Small intestine (tissue), 7 donors: ENCODE results near the gene RHBDF1. TPM values are rescaled to one million over a fixed set of nuclear protein-coding genes. Genes with fewer than 3 reads are reported as not detected.
"Not testable (repeated sequence)": the region's sequence is repeated elsewhere in the genome, so short reads cannot be mapped to it uniquely, and the experiment has no call there.

Experiments used
- DNase-seq, 2 donors: peaks; one replicate each; pipeline versions ENCODE4 v3.0.0 to v3.0.0-alpha.2; 2013
- FAIRE-seq: peaks from 2 replicates; lab custom pipeline; 2012; peaks lifted over from hg19 to GRCh38; lab: Jason Lieb, UNC
- H3K27ac ChIP-seq, 3 donors: one replicate each; pipeline ENCODE4 v1.5.1; 2013; ENCODE audit warnings: low read length in 2 of 3, mild to moderate bottlenecking in 2 of 3, control low read depth in 1 of 3, inconsistent platforms in 1 of 3, low read depth in 1 of 3, moderate library complexity in 1 of 3
- H3K27me3 ChIP-seq, 3 donors: one replicate each; pipeline ENCODE4 v1.6.1; 2013; ENCODE audit warnings: low read length in 3 of 3, inconsistent platforms in 1 of 3; ENCODE audit not compliant: control insufficient read depth in 3 of 3, insufficient read depth in 3 of 3
- H3K36me3 ChIP-seq, 3 donors: one replicate each; pipeline ENCODE4 v1.6.1; 2013; ENCODE audit warnings: low read length in 3 of 3, inconsistent platforms in 1 of 3, low read depth in 1 of 3, mild to moderate bottlenecking in 1 of 3, moderate library complexity in 1 of 3; ENCODE audit not compliant: control insufficient read depth in 3 of 3, insufficient read depth in 2 of 3
- H3K4me1 ChIP-seq, 3 donors: one replicate each; pipeline ENCODE4 v1.6.1; 2013; ENCODE audit warnings: low read length in 2 of 3, inconsistent platforms in 1 of 3, low read depth in 1 of 3, mild to moderate bottlenecking in 1 of 3, moderate library complexity in 1 of 3; ENCODE audit not compliant: control insufficient read depth in 3 of 3, insufficient read depth in 2 of 3
- H3K4me3 ChIP-seq, 3 donors: one replicate each; pipeline ENCODE4 v1.5.1; 2013; ENCODE audit warnings: low read length in 3 of 3, control low read depth in 1 of 3, inconsistent platforms in 1 of 3, low read depth in 1 of 3, mild to moderate bottlenecking in 1 of 3, moderate library complexity in 1 of 3
- H3K9me3 ChIP-seq, 2 donors: one replicate each; pipeline ENCODE4 v1.6.1; 2013; ENCODE audit warnings: low read depth in 1 of 2, low read length in 1 of 2; ENCODE audit not compliant: control insufficient read depth in 2 of 2, insufficient read depth in 1 of 2
- WGBS, 3 donors: extraction: QIAGEN DNeasy Blood & Tissue Kit; methylation state at CpG; one replicate each; pipeline ENCODE4 v1.1.7; 2013; 5-methylcytosine and 5-hydroxymethylcytosine counted together
- polyA plus RNA-seq, 4 donors: library from polyadenylated mRNA; stranded (reverse) in 3 of 4; unstranded in 1 of 4; fragments of 200-250 nt in 3 of 4; fragments of 120-200 nt in 1 of 4; gene quantifications; one replicate each; pipeline versions ENCODE4 v1.2.1 to v1.2.3, GENCODE V29; 2013
- donor health status: healthy with polysubstance abuse.
- donor health status: control.
- donor health status: control.
- donor health status: Bipolar disorder and iron deficiency.
- donor health status: healthy.

The RHBDF1 gene
- polyA plus RNA-seq, 4 donors, result 10.1 to 28.6 (median 17.2) TPM

DNA sequence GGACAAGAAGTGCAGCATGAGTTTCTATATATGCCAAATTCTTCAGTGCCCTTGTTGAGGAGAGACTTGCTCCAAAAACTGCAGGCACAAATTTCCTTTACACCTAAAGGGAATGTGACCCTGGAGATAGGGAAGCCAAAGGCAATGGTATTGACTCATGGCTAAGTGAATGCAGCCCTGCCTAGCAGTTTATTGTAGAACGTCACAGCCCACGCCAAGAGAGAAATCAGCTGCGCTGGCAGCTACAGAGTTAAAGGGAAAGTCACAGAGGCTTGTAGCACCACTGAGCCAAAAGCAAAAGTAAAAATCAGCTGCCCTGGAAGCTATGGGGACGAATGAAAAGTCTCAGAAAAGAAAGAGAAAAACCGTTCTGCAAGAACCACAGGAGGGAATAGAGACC, 29.1 kb downstream of the RHBDF1 start:
- Histone ChIP-seq H3K4me3 (no peak overlapping the region), H3K4me1 (peaks cover 0 to 5% (median 0%) of the 10 kb centered on the region in 3 donors), H3K36me3 (peaks cover 7 to 17% (median 7%) of the 10 kb centered on the region in 3 donors), H3K9me3 (no peaks in the 10 kb centered on the region), H3K27ac (no peak overlapping the region), H3K27me3 (no peaks in the 10 kb centered on the region)
- DNase-seq, result no peak
- no peak for FAIRE-seq
- 70 to 81% (median 80%) methylated on average over 5 of the region's 5 CpGs for WGBS, 3 donors

DNA sequence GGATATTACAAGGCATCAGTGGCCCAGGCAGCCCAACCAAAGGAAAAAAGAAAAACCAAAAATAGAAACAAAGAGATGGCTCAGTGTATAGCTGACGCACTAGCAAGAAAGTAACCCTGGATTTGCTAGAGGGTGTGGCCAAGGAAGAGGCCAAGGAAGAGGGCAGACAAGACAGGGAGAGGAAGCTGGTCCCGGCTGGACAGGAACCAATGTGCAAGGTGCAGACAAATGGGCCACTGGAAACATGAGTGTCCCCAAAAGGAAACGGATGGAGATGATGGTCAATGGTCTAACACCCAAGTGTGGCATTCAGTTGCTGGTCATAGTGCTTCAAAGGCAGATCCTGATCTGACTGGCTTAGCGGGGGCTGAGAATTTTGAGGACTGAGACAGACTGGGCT, 29.7 kb downstream of the RHBDF1 start:
- peaks cover 0 to 5% (median 0%) of the 10 kb centered on the region in 3 donors for H3K4me1 ChIP-seq
- H3K27ac ChIP-seq, result no peak overlapping the region
- WGBS, 3 donors, result 87 to 94% (median 89%) methylated on average over 4 of the region's 4 CpGs
- H3K27me3 ChIP-seq, result no peaks in the 10 kb centered on the region
- peaks cover 5 to 15% (median 7%) of the 10 kb centered on the region in 3 donors for H3K36me3 ChIP-seq
- DNase-seq (no peak), FAIRE-seq (no peak)
- H3K9me3 ChIP-seq, result no peaks in the 10 kb centered on the region
- no peak overlapping the region for H3K4me3 ChIP-seq

DNA sequence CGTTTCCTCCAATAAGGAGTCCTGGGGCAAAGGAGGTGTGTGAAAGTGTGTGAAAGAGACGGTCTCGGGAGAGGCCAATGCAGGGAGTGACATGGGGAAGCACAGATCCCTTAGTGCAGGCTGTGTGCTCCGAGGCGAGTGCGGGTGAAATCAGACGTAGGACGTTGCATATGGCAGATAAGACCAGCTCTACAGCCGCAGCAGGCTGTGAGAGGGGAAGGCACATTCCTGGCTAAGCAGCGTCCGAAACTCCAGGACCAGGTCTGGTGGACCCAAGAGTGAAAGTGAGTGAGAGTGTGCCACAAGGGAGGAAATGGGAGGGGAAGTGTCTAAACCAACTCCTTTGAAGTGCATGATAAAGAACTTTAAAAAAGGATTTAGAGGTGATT, 30.4 kb downstream of the RHBDF1 start:
- no peak for FAIRE-seq
- DNase-seq, result no peak
- WGBS, 3 donors, result 87 to 93% (median 88%) methylated on average over 11 of the region's 11 CpGs
- H3K4me3 ChIP-seq, result no peak overlapping the region
- H3K4me1 ChIP-seq, result peaks cover 0 to 5% (median 0%) of the 10 kb centered on the region in 3 donors
- H3K27ac ChIP-seq, result no peak overlapping the region
- H3K36me3 ChIP-seq, result peaks cover 5 to 15% (median 7%) of the 10 kb centered on the region in 3 donors
- H3K27me3 ChIP-seq, result no peaks in the 10 kb centered on the region
- H3K9me3 ChIP-seq, result no peaks in the 10 kb centered on the region

DNA sequence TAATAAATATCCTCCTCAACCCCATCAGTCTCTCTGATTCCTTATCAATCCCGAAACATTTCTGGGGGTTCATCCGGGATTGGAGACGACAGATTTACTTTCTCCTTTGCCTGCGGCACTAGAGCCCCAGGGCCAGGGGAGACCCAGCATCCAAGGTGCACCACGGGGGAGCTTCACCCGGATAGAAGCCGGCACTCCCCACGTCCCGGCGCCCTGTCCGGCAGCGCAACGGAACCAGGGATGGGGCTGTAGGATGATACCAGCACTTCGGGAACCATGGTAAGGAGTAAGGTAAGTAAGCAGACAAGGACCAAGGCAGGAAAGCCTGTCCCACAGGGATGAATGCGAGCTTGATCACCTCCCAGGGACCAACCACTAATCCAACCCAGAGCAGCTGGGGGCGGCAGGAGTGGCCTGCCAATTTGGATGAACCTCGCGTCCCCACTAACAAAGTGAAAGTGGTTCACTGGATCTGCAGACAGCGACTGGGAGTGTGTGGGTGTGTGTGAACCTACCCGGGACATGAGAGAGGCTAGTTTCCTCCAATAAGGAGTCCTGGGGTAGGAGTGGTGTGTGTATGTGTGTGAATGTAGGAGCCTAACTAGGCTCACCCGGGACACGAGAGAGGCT, 30.9 kb downstream of the RHBDF1 start:
- FAIRE-seq, result no peak
- DNase-seq, result no peak
- H3K36me3 ChIP-seq, result peaks cover 5 to 15% (median 7%) of the 10 kb centered on the region in 3 donors
- WGBS, 3 donors, result 90 to 93% (median 92%) methylated on average over 22 of the region's 22 CpGs
- no peak overlapping the region for H3K4me3 ChIP-seq
- no peak overlapping the region for H3K27ac ChIP-seq
- peaks cover 0 to 5% (median 0%) of the 10 kb centered on the region in 3 donors for H3K4me1 ChIP-seq
- no peaks in the 10 kb centered on the region for H3K27me3 ChIP-seq
- H3K9me3 ChIP-seq, result no peaks in the 10 kb centered on the region

DNA sequence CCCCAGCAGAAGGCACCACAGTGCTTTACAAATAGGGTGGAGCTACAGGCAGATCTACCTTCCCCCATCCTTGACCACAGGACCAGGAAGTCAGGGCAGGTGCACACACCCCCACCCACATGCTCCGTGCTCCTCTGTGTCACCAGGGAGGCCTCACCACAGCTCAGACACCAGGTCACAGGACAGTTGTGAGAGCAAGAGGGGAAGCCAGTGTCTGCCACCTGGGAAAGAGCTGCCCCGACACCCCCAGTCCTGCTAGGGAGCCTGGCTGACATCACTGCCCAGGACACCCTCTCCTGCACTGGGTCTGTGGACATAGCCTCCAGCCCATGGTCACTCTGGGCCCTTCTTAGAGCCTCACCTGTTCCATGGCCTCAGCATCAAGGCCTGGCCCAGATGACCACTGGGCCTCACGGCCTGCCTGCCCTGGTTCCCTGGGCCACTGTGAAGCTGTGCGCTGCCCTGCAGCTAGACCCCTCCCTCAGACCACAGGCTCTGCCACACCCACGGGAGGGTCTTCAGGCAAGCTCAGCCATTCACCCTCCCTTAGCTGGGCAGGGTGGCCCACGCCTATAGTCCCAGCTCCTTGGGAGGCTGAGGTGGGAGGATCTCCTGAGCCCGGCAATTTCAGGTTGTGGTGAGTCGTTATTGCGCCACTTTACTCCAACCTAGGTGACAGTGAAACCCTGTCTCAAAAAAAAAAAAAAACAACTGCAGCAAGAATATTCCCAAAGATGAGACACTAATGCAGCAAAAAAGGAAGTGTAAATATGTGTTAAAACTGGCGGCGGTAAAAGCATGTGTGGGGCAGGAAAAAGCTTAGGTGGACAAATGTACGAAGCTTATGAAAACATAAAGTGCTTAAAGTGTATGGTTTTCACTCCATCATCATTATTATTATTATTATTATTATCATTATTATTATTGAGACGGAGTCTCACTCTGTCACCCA, 33.2 kb downstream of the RHBDF1 start:
- Histone ChIP-seq H3K4me1 (peaks cover 0 to 5% (median 0%) of the 10 kb centered on the region in 3 donors), H3K27me3 (no peaks in the 10 kb centered on the region), H3K4me3 (no peak overlapping the region), H3K27ac (peak overlapping the region in 1 of 3 donors; percentile 64), H3K36me3 (peaks cover 0 to 9% (median 0%) of the 10 kb centered on the region in 3 donors), H3K9me3 (no peaks in the 10 kb centered on the region)
- DNase-seq (peak; percentile 43 to 62), FAIRE-seq (no peak)
- 72 to 81% (median 76%) methylated on average over 10 to 13 of the region's 13 CpGs for WGBS, 3 donors

DNA sequence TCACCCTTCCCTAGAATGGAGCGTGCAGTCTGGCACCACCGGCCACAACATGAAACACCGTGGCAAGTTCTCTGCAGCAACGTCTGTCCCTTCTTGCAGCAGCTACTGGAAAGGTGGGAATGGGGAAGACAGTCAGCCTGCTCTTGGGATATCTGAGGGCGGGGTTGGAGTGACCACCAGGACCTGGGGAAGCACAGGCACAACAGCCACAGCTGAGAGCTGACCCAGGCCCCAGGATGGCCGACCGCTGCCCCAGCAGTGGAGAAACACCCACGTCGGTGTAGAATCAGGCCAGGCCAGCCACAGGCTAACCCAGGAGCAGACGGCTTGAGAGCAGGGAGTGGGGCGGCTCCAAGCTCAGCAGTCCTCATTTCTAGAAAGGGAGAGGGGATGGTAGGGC, 34.2 kb downstream of the RHBDF1 start:
- not testable (repeated sequence) for H3K9me3 ChIP-seq, DNase-seq, H3K4me1 ChIP-seq, H3K27ac ChIP-seq, H3K4me3 ChIP-seq, H3K36me3 ChIP-seq, FAIRE-seq, H3K27me3 ChIP-seq
- WGBS, 3 donors, result 80 to 96% (median 91%) methylated on average over 11 of the region's 11 CpGs

DNA sequence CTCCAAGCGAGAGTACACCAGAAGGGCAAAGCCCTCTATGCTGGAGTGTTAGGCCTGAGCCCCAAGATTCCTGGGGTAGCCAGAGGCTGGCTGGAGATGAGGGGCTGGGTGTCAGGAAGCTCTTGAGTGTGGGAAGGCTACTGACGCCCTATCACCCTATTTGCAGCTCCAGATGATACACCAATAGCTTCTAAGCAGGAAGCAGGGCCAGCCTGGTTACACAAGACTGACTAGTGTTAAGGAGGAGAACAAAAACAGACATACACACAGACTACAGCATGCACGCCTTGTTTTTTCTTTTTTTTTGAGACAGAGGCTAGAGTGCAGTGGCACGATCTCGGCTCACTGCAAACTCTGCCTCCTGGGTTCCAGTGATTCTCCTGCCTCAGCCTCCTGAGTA, 34.9 kb downstream of the RHBDF1 start:
- FAIRE-seq (no peak), DNase-seq (no peak)
- Histone ChIP-seq H3K36me3 (peaks cover 0 to 7% (median 0%) of the 10 kb centered on the region in 3 donors), H3K27ac (no peak overlapping the region), H3K4me1 (peaks cover 0 to 5% (median 0%) of the 10 kb centered on the region in 3 donors), H3K27me3 (no peaks in the 10 kb centered on the region), H3K4me3 (no peak overlapping the region), H3K9me3 (no peaks in the 10 kb centered on the region)
- WGBS, 3 donors, result 92 to 93% (median 92%) methylated on average over 5 of the region's 5 CpGs

DNA sequence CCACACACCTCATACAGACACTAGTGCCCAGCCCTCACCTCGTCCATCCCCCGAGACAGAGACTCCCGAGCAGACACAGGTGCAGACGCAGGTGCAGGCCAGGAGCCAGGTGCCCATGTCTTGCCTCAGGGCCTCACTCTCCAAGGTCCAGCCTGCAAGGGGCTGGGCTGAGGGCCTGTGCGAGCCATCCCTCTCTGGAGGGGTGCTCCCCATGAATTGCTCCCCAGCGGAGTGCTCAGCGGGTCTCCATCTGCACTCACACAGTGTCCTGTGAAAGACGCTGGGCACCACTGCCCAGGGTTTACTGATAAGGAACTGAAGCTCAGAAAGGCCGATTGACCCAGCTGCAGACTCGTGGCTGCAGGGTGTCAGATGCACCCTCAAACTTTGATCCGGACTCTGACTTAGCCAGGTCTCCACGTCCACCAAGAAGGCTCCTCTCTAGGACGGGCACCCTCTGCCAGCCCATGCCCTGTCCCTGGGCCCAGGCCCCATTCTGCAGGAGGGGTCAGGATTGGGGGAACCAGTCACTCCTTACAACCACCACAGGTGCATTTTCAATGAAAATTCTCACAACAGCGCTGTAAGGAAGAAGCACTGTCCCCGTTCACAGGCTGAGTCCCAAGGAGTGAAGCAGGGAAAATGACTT, 36.0 kb downstream of the RHBDF1 start:
- Histone ChIP-seq H3K9me3 (no peaks in the 10 kb centered on the region), H3K4me1 (peaks cover 0 to 5% (median 0%) of the 10 kb centered on the region in 3 donors), H3K27me3 (no peaks in the 10 kb centered on the region), H3K27ac (no peak overlapping the region), H3K36me3 (peaks cover 0 to 5% (median 0%) of the 10 kb centered on the region in 3 donors), H3K4me3 (no peak overlapping the region)
- FAIRE-seq (no peak), DNase-seq (no peak)
- WGBS, 3 donors, result 65 to 84% (median 66%) methylated on average over 15 of the region's 15 CpGs
